Astrocyte (in vitro differentiated cells and primary cell): ENCODE measurements around the gene FSTL4. TPM values are rescaled to one million over a fixed set of nuclear protein-coding genes. Genes with fewer than 3 reads are reported as not detected.

Experiments used
- DNase-seq: peaks from one replicate; pipeline ENCODE4 v3.0.0-alpha.2; 2010; ENCODE audit warnings: low read depth
- FAIRE-seq: peaks from 2 replicates; lab custom pipeline; 2011; peaks lifted over from hg19 to GRCh38; lab: Jason Lieb, UNC
- H2AFZ ChIP-seq: 2 replicates; pipeline ENCODE4 v1.6.0; 2012; ENCODE audit warnings: low read depth, low read length, inconsistent platforms
- H3K27ac ChIP-seq: 2 replicates; pipeline ENCODE4 v1.5.1; 2011; ENCODE audit warnings: low read depth, low read length, inconsistent platforms
- H3K27me3 ChIP-seq: 2 replicates; pipeline ENCODE4 v1.6.0; 2011; ENCODE audit warnings: low read length, inconsistent platforms; ENCODE audit not compliant: insufficient read depth
- H3K36me3 ChIP-seq: 2 replicates; pipeline ENCODE4 v1.5.1; 2011; ENCODE audit warnings: low read length, inconsistent platforms; ENCODE audit not compliant: insufficient read depth
- H3K4me1 ChIP-seq: 2 replicates; pipeline ENCODE4 v1.5.1; 2011; ENCODE audit warnings: low read length, inconsistent platforms; ENCODE audit not compliant: insufficient read depth
- H3K4me2 ChIP-seq: 2 replicates; pipeline ENCODE4 v1.6.0; 2012; ENCODE audit warnings: low read length, inconsistent platforms
- H3K4me3 ChIP-seq: 2 replicates; pipeline ENCODE4 v1.5.1; 2011; ENCODE audit warnings: low read depth, mild to moderate bottlenecking, low read length, inconsistent platforms; ENCODE audit not compliant: insufficient read depth
- H3K79me2 ChIP-seq: 2 replicates; pipeline ENCODE4 v1.6.0; 2012; ENCODE audit warnings: mild to moderate bottlenecking, low read length, inconsistent platforms; ENCODE audit not compliant: insufficient read depth
- H3K9ac ChIP-seq: 2 replicates; pipeline ENCODE4 v1.6.0; 2012; ENCODE audit warnings: mild to moderate bottlenecking, low read length, inconsistent platforms
- H3K9me3 ChIP-seq: 2 replicates; pipeline ENCODE4 v1.5.1; 2012; ENCODE audit warnings: low read depth, mild to moderate bottlenecking, low read length, inconsistent platforms; ENCODE audit not compliant: insufficient read depth
- H4K20me1 ChIP-seq: 2 replicates; pipeline ENCODE4 v1.6.0; 2012; ENCODE audit warnings: low read length, inconsistent platforms; ENCODE audit not compliant: insufficient read depth
- H3K27ac Mint-ChIP-seq: one replicate; pipeline ENCODE4 v1.8.0; 2021; ENCODE audit warnings: mild to moderate bottlenecking, mixed read lengths; ENCODE audit not compliant: unreplicated experiment
- H3K27me3 Mint-ChIP-seq: one replicate; pipeline ENCODE4 v1.8.0; 2021; ENCODE audit warnings: low read depth, mixed read lengths; ENCODE audit not compliant: unreplicated experiment
- H3K36me3 Mint-ChIP-seq: one replicate; pipeline ENCODE4 v1.8.0; 2021; ENCODE audit warnings: low read depth, mixed read lengths; ENCODE audit not compliant: unreplicated experiment
- H3K4me1 Mint-ChIP-seq: one replicate; pipeline ENCODE4 v1.8.0; 2021; ENCODE audit warnings: low read depth, mixed read lengths; ENCODE audit not compliant: unreplicated experiment
- H3K4me3 Mint-ChIP-seq: one replicate; pipeline ENCODE4 v1.8.0; 2021; ENCODE audit warnings: mild to moderate bottlenecking, moderate library complexity, mixed read lengths; ENCODE audit not compliant: unreplicated experiment
- H3K9me3 Mint-ChIP-seq: one replicate; pipeline ENCODE4 v1.8.0; 2021; ENCODE audit warnings: mild to moderate bottlenecking, mixed read lengths; ENCODE audit not compliant: unreplicated experiment
- EZH2 ChIP-seq: IDR thresholded peaks from 2 replicates; pipeline ENCODE4 v1.6.1; 2012; ENCODE audit warnings: mild to moderate bottlenecking, low read length, inconsistent platforms; ENCODE audit not compliant: insufficient read depth
- microRNA-seq: library from miRNA; unstranded; fragments of <30 nt; microRNA quantifications from one replicate; pipeline ENCODE4 v1.2.0, GENCODE V29; 2020
- total RNA-seq: library from RNA; stranded (reverse); gene quantifications from 2 replicates; pipeline ENCODE4 v1.2.1, GENCODE V29; 2021
- TF ChIP-seq, protein P1 (sequence below): IDR thresholded peaks from 2 replicates; pipeline ENCODE4 v1.5.1; 2011; ENCODE audit warnings: low read depth, mild to moderate bottlenecking, inconsistent platforms, low read length, moderate library complexity; ENCODE audit not compliant: insufficient read depth

FSTL4 gene
- total RNA-seq, 1 donor from 2014 or later, result not detected

DNA sequence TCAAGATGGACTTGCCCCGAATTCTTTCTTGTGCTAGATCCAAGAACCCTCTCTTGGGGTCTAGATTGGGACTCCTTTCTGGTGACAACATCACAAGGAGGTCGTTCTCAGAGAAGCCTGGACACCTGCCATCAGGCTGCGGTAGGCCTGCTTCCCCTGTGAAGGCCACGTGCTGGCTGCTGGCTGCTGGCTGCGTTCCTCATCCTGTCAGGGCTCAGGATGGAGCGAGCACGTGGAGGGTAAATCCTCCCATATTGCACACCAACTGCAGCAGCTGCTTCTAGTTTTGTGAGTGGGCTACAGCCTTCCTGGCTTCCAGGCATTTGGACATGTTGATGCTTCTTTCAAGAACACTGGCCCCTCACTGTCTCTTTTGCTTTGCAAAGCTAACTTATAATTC is 464.9 kb downstream of the FSTL4 start:
- Histone ChIP-seq H3K27ac (no peak overlapping the region), H3K79me2 (no peaks in the 10 kb centered on the region), H3K4me1 (no peaks in the 10 kb centered on the region), H2AFZ (no peak overlapping the region), H3K27me3 (no peaks in the 10 kb centered on the region), H3K9me3 (no peaks in the 10 kb centered on the region), H3K4me2 (no peak overlapping the region), H3K9ac (no peak overlapping the region), H4K20me1 (no peaks in the 10 kb centered on the region), H3K36me3 (no peaks in the 10 kb centered on the region), H3K4me3 (no peak overlapping the region)
- TF ChIP-seq, protein P1, sequence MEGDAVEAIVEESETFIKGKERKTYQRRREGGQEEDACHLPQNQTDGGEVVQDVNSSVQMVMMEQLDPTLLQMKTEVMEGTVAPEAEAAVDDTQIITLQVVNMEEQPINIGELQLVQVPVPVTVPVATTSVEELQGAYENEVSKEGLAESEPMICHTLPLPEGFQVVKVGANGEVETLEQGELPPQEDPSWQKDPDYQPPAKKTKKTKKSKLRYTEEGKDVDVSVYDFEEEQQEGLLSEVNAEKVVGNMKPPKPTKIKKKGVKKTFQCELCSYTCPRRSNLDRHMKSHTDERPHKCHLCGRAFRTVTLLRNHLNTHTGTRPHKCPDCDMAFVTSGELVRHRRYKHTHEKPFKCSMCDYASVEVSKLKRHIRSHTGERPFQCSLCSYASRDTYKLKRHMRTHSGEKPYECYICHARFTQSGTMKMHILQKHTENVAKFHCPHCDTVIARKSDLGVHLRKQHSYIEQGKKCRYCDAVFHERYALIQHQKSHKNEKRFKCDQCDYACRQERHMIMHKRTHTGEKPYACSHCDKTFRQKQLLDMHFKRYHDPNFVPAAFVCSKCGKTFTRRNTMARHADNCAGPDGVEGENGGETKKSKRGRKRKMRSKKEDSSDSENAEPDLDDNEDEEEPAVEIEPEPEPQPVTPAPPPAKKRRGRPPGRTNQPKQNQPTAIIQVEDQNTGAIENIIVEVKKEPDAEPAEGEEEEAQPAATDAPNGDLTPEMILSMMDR, result no peak
- no peak for TF ChIP-seq EZH2
- H3K4me1 Mint-ChIP-seq, result peaks cover 7% of the 10 kb centered on the region
- peaks cover 2% of the 10 kb centered on the region for H3K27me3 Mint-ChIP-seq
- no peak overlapping the region for H3K27ac Mint-ChIP-seq
- H3K9me3 Mint-ChIP-seq, result peaks cover 11% of the 10 kb centered on the region
- FAIRE-seq (no peak), DNase-seq (peak; percentile 8)
- H3K4me3 Mint-ChIP-seq, result no peak overlapping the region
- no peaks in the 10 kb centered on the region for H3K36me3 Mint-ChIP-seq

Small RNAs within 50 kb of the gene (microRNA-seq; reads per million reads assigned to microRNA genes)
- not detected for gene MIR1289-2
